ENCODE data around the gene RNF213. TPM values are rescaled to one million over a fixed set of nuclear protein-coding genes. Genes with fewer than 3 reads are reported as not detected.

Gene RNF213
- total and polyA plus RNA-seq, 4 donors, result 18.2 to 104 (median 33.5) TPM

- H3K27ac ChIP-seq (ENCODE audit: low read depth in 1 of 2, low read length in 2 of 2), result no peak overlapping the region
- no peaks in the 10 kb centered on the region for H3K27me3 ChIP-seq (ENCODE audit: control insufficient read depth in 4 of 4, insufficient read depth in 4 of 4, low read length in 3 of 4)
- H3K9me3 ChIP-seq (ENCODE audit: control insufficient read depth in 4 of 4, low read length in 3 of 4), result no peaks in the 10 kb centered on the region
- H3K4me3 ChIP-seq (ENCODE audit: low read depth in 1 of 3, low read length in 3 of 3), result no peak overlapping the region
- TF ChIP-seq FOXA2 (IDR thresholded peaks at IDR 0.05), result no peak
- H3K9ac ChIP-seq (ENCODE audit: low read depth in 1 of 2, low read length in 2 of 2), result no peak overlapping the region
- H3K36me3 ChIP-seq (ENCODE audit: control insufficient read depth in 4 of 4, insufficient read depth in 3 of 4, low read depth in 1 of 4, low read length in 3 of 4), result peaks cover 21 to 85% (median 77%) of the 10 kb centered on the region in 4 donors
- WGBS, result 88% methylated on average over 29 of the region's 29 CpGs
- H3K4me1 ChIP-seq (ENCODE audit: control insufficient read depth in 4 of 4, insufficient read depth in 4 of 4, low read length in 3 of 4), result no peaks in the 10 kb centered on the region
- no peak for DNase-seq (ENCODE audit: low spot score)
These were observed 104.6 kb downstream of the RNF213 start for GRCh38 chr17:80365001-80365965.

GRCh38 chr17:80365983-80366382 is 105.3 kb downstream of the RNF213 start:
- no peak overlapping the region for H3K9ac ChIP-seq (ENCODE audit: low read depth in 1 of 2, low read length in 2 of 2)
- H3K27ac ChIP-seq (ENCODE audit: low read depth in 1 of 2, low read length in 2 of 2), result no peak overlapping the region
- no peak for DNase-seq (ENCODE audit: low spot score)
- WGBS, result 89% methylated on average over 11 of the region's 11 CpGs
- no peak for TF ChIP-seq RAD21 (IDR thresholded peaks at IDR 0.05)
- no peak for TF ChIP-seq CTCF (IDR thresholded peaks at IDR 0.05; ENCODE audit: low read depth, low read length, missing input control)
- no peak for TF ChIP-seq FOXA1 (IDR thresholded peaks at IDR 0.05)
- no peak for TF ChIP-seq HNF4G (IDR thresholded peaks at IDR 0.05)
- no peak overlapping the region for H3K4me3 ChIP-seq (ENCODE audit: low read depth in 1 of 3, low read length in 3 of 3)
- H3K27me3 ChIP-seq (ENCODE audit: control insufficient read depth in 4 of 4, insufficient read depth in 4 of 4, low read length in 3 of 4), result no peaks in the 10 kb centered on the region
- H3K4me1 ChIP-seq (ENCODE audit: control insufficient read depth in 4 of 4, insufficient read depth in 4 of 4, low read length in 3 of 4), result no peaks in the 10 kb centered on the region
- no peaks in the 10 kb centered on the region for H3K9me3 ChIP-seq (ENCODE audit: control insufficient read depth in 4 of 4, low read length in 3 of 4)
- peaks cover 21 to 84% (median 72%) of the 10 kb centered on the region in 4 donors for H3K36me3 ChIP-seq (ENCODE audit: control insufficient read depth in 4 of 4, insufficient read depth in 3 of 4, low read depth in 1 of 4, low read length in 3 of 4)

- no peaks in the 10 kb centered on the region for H3K4me1 ChIP-seq (ENCODE audit: control insufficient read depth in 4 of 4, insufficient read depth in 4 of 4, low read length in 3 of 4)
- no peaks in the 10 kb centered on the region for H3K9me3 ChIP-seq (ENCODE audit: control insufficient read depth in 4 of 4, low read length in 3 of 4)
- H3K4me3 ChIP-seq (ENCODE audit: low read depth in 1 of 3, low read length in 3 of 3), result no peak overlapping the region
- no peak overlapping the region for H3K27ac ChIP-seq (ENCODE audit: low read depth in 1 of 2, low read length in 2 of 2)
- H3K36me3 ChIP-seq (ENCODE audit: control insufficient read depth in 4 of 4, insufficient read depth in 3 of 4, low read depth in 1 of 4, low read length in 3 of 4), result peaks cover 17 to 88% (median 77%) of the 10 kb centered on the region in 4 donors
- H3K27me3 ChIP-seq (ENCODE audit: control insufficient read depth in 4 of 4, insufficient read depth in 4 of 4, low read length in 3 of 4), result no peaks in the 10 kb centered on the region
- no peak for TF ChIP-seq MAX (IDR thresholded peaks at IDR 0.05)
- TF ChIP-seq FOXA2 (IDR thresholded peaks at IDR 0.05), result no peak
- no peak for TF ChIP-seq FOXA1 (IDR thresholded peaks at IDR 0.05)
- no peak for TF ChIP-seq ZBTB33 (IDR thresholded peaks at IDR 0.05)
- no peak for TF ChIP-seq HNF4G (IDR thresholded peaks at IDR 0.05)
- TF ChIP-seq CTCF (IDR thresholded peaks at IDR 0.05; ENCODE audit: low read depth, low read length, missing input control), result no peak
- no peak for TF ChIP-seq TAF1 (conservative IDR thresholded peaks at IDR 0.05)
- TF ChIP-seq NR2F2 (IDR thresholded peaks at IDR 0.05), result no peak
- no peak for TF ChIP-seq RAD21 (IDR thresholded peaks at IDR 0.05)
- no peak overlapping the region for H3K9ac ChIP-seq (ENCODE audit: low read depth in 1 of 2, low read length in 2 of 2)
- 94% methylated on average over 17 of the region's 17 CpGs for WGBS
- DNase-seq (ENCODE audit: low spot score), result no peak
These were observed 106.9 kb downstream of the RNF213 start for GRCh38 chr17:80367503-80367902.

All from liver (tissue), 9 donors.